ENCODE data around the gene LNPK.
"Not testable (repeated sequence)": the region's sequence is repeated elsewhere in the genome, so short reads cannot be mapped to it uniquely, and the experiment has no call there.

LNPK gene

GRCh38 chr2:175976391-175977157 lies 25.5 kb downstream of the LNPK start:
- TF ChIP-seq CTCF (IDR thresholded peaks at IDR 0.05; ENCODE audit: low read length, missing control alignments) = no peak
- no peak overlapping the region for H3K4me3 ChIP-seq (replicated peaks; ENCODE audit: low read depth, low read length)
- peak; percentile 6 for DNase-seq (ENCODE audit: low read depth)

GRCh38 chr2:175973373-175973772 lies 28.7 kb downstream of the LNPK start:
- no peak for DNase-seq (ENCODE audit: low read depth)
- no peak for TF ChIP-seq CTCF (IDR thresholded peaks at IDR 0.05; ENCODE audit: low read length, missing control alignments)
- H3K4me3 ChIP-seq (replicated peaks; ENCODE audit: low read depth, low read length) = no peak overlapping the region

- TF ChIP-seq CTCF (IDR thresholded peaks at IDR 0.05; ENCODE audit: low read length, missing control alignments) = no peak
- no peak for DNase-seq (ENCODE audit: low read depth)
Observed at GRCh38 chr2:175966839-175967238, 35.2 kb downstream of the LNPK start.

GRCh38 chr2:175965773-175966172 lies 36.3 kb downstream of the LNPK start:
- no peak for TF ChIP-seq CTCF (IDR thresholded peaks at IDR 0.05; ENCODE audit: low read length, missing control alignments)
- no peak overlapping the region for H3K4me3 ChIP-seq (replicated peaks; ENCODE audit: low read depth, low read length)
- no peak for DNase-seq (ENCODE audit: low read depth)

More at GRCh38 chr2:175966839-175967238, 35.2 kb downstream of the LNPK start:
- H3K4me3 ChIP-seq (replicated peaks; ENCODE audit: low read depth, low read length) = no peak overlapping the region

GRCh38 chr2:175964195-175964594 lies 37.9 kb downstream of the LNPK start:
- TF ChIP-seq CTCF (IDR thresholded peaks at IDR 0.05; ENCODE audit: low read length, missing control alignments) = peak; percentile 19
- H3K4me3 ChIP-seq (replicated peaks; ENCODE audit: low read depth, low read length) = no peak overlapping the region
- no peak for DNase-seq (ENCODE audit: low read depth)

- not testable (repeated sequence) for DNase-seq (ENCODE audit: low read depth); H3K4me3 ChIP-seq (replicated peaks; ENCODE audit: low read depth, low read length)
Observed at GRCh38 chr2:175963171-175963570, 38.9 kb downstream of the LNPK start.

- TF ChIP-seq CTCF (IDR thresholded peaks at IDR 0.05; ENCODE audit: low read length, missing control alignments) = no peak
- no peak overlapping the region for H3K4me3 ChIP-seq (replicated peaks; ENCODE audit: low read depth, low read length)
- DNase-seq (ENCODE audit: low read depth) = no peak
Observed at GRCh38 chr2:175957845-175958244, 44.2 kb downstream of the LNPK start.
